Activated B cell treated with CpG ODN at 0.5 μM for 24 hours (primary cell): Measurements from ENCODE around the gene LDB2. TPM values are rescaled to one million over a fixed set of nuclear protein-coding genes. Genes with fewer than 3 reads are reported as not detected.

ENCODE experiments used
- ATAC-seq: fragments of 200-7000 bp; cut with Tn5 transposase; one replicate; pipeline ENCODE4 v1.10.0; 2021; ENCODE audit warnings: low read depth, mild to moderate bottlenecking, moderate library complexity
- CTCF ChIA-PET: fragments of 350-600 bp; sonication (Branson Sonifier 250); formaldehyde crosslinking; loops from one replicate; lab custom pipeline; 2021; ENCODE audit warnings: antibody characterized with exemption; lab: Charles Lee
- POLR2A ChIA-PET: fragments of 350-600 bp; sonication (Branson Sonifier 250); formaldehyde crosslinking; loops from one replicate; lab custom pipeline; 2021; ENCODE audit warnings: antibody characterized with exemption; lab: Charles Lee
- DNase-seq: peaks from one replicate; pipeline ENCODE4 v3.0.0; 2022
- H3K27ac Mint-ChIP-seq: one replicate; pipeline ENCODE4 v1.8.0; 2020; ENCODE audit warnings: mixed read lengths
- H3K27me3 Mint-ChIP-seq: one replicate; pipeline ENCODE4 v1.8.0; 2021; ENCODE audit warnings: mixed read lengths
- H3K36me3 Mint-ChIP-seq: one replicate; pipeline ENCODE4 v1.8.0; 2021; ENCODE audit warnings: low read depth, mixed read lengths
- H3K4me1 Mint-ChIP-seq: one replicate; pipeline ENCODE4 v1.8.0; 2021; ENCODE audit warnings: mixed read lengths
- H3K4me3 Mint-ChIP-seq: one replicate; pipeline ENCODE4 v1.8.0; 2020; ENCODE audit warnings: mild to moderate bottlenecking, mixed read lengths
- H3K9me3 Mint-ChIP-seq: one replicate; pipeline ENCODE4 v1.8.0; 2020; ENCODE audit warnings: mixed read lengths
- CTCF ChIP-seq: fragments of 200-600 bp; IDR thresholded peaks from one replicate; pipeline ENCODE4 v1.8.0; 2022; ENCODE audit warnings: antibody characterized with exemption, mild to moderate bottlenecking
- intact Hi-C: fragments of 100-400 bp; cut with micrococcal nuclease; formaldehyde crosslinking; loops from one replicate; pipeline ENCODE4 v1.15.1; 2024
- total RNA-seq: library from RNA; stranded (reverse); gene quantifications from 2 replicates; pipeline ENCODE4 v1.2.3, GENCODE V29; 2022

The LDB2 gene
- total RNA-seq, 1 donor from 2014 or later, result not detected

GRCh38 chr4:16585053-16585452 is 313.4 kb downstream of the LDB2 start:
- H3K4me3 Mint-ChIP-seq, result no peak overlapping the region
- H3K27me3 Mint-ChIP-seq, result no peaks in the 10 kb centered on the region
- H3K4me1 Mint-ChIP-seq, result no peaks in the 10 kb centered on the region
- intact Hi-C loops, result no loop called here
- TF ChIP-seq CTCF, result no peak
- ChIA-PET CTCF (no interaction called here), POLR2A (no interaction called here)
- no peaks in the 10 kb centered on the region for H3K9me3 Mint-ChIP-seq
- no peak for DNase-seq
- ATAC-seq, result no peak
- no peaks in the 10 kb centered on the region for H3K36me3 Mint-ChIP-seq
- no peak overlapping the region for H3K27ac Mint-ChIP-seq

GRCh38 chr4:16583764-16584163 is 314.7 kb downstream of the LDB2 start:
- POLR2A ChIA-PET, result no interaction called here
- Mint-ChIP-seq H3K27ac (no peak overlapping the region), H3K4me3 (no peak overlapping the region), H3K36me3 (no peaks in the 10 kb centered on the region), H3K4me1 (no peaks in the 10 kb centered on the region), H3K9me3 (peaks cover under 1% of the 10 kb centered on the region), H3K27me3 (no peaks in the 10 kb centered on the region)
- no peak for TF ChIP-seq CTCF
- CTCF ChIA-PET, result no interaction called here
- ATAC-seq (no peak), DNase-seq (no peak)
- intact Hi-C loops, result no loop called here

- Mint-ChIP-seq H3K4me1 (no peaks in the 10 kb centered on the region), H3K36me3 (no peaks in the 10 kb centered on the region)
Measured at GRCh38 chr4:16582526-16582925, 315.9 kb downstream of the LDB2 start.

GRCh38 chr4:16582036-16582435 is 316.4 kb downstream of the LDB2 start:
- Mint-ChIP-seq H3K27ac (no peak overlapping the region), H3K4me3 (no peak overlapping the region), H3K27me3 (no peaks in the 10 kb centered on the region), H3K4me1 (no peaks in the 10 kb centered on the region), H3K36me3 (no peaks in the 10 kb centered on the region), H3K9me3 (peaks cover 2% of the 10 kb centered on the region)
- ChIA-PET POLR2A (no interaction called here), CTCF (no interaction called here)
- DNase-seq (no peak), ATAC-seq (no peak)
- TF ChIP-seq CTCF, result no peak
- intact Hi-C loops, result no loop called here

More at GRCh38 chr4:16582526-16582925, 315.9 kb downstream of the LDB2 start:
- Mint-ChIP-seq H3K27me3 (no peaks in the 10 kb centered on the region), H3K9me3 (peaks cover 2% of the 10 kb centered on the region), H3K27ac (no peak overlapping the region), H3K4me3 (no peak overlapping the region)
- intact Hi-C loops, result no loop called here
- ChIA-PET CTCF (no interaction called here), POLR2A (no interaction called here)
- DNase-seq, result no peak
- no peak for ATAC-seq
- TF ChIP-seq CTCF, result no peak

- no peaks in the 10 kb centered on the region for H3K27me3 Mint-ChIP-seq
- ChIA-PET CTCF (no interaction called here), POLR2A (no interaction called here)
- H3K9me3 Mint-ChIP-seq, result peaks cover 2% of the 10 kb centered on the region
- H3K27ac Mint-ChIP-seq, result no peak overlapping the region
- H3K4me1 Mint-ChIP-seq, result no peaks in the 10 kb centered on the region
- no peak overlapping the region for H3K4me3 Mint-ChIP-seq
- no peaks in the 10 kb centered on the region for H3K36me3 Mint-ChIP-seq
- intact Hi-C loops, result no loop called here
- no peak for TF ChIP-seq CTCF
- no peak for ATAC-seq
- DNase-seq, result no peak
Measured at GRCh38 chr4:16581117-16581516, 317.3 kb downstream of the LDB2 start.
